A549 treated with GW870086 at 1 μM for 4 hours (cell line): ENCODE measurements around the gene KRT38. TPM values are rescaled to one million over a fixed set of nuclear protein-coding genes. Genes with fewer than 3 reads are reported as not detected.

Experiments used
- total RNA-seq: library from RNA; stranded (reverse); fragments of 200-300 nt; extraction: Qiagen RNA extraction; gene quantifications from 5 replicates; pipeline ENCODE4 v1.2.3, GENCODE V29; 2022; ENCODE audit warnings: low read depth

KRT38 gene
- total RNA-seq, result not detected in 5 replicates

GRCh38 chr17:41440531-41441033 is at the start of gene KRT38:
KRT38 (minus strand) TSS chr17:41440983; CDS start chr17:41440921, 62 bp downstream.

GRCh38 chr17:41489531-41489930 is 48.7 kb upstream of the KRT38 start, which contains the start of gene KRT36:
KRT36 (minus strand) TSS chr17:41489910; CDS start chr17:41489864, 46 bp downstream.

GRCh38 chr17:41481036-41481435 is 40.3 kb upstream of the KRT38 start, which contains the start of gene KRT35:
KRT35 (minus strand) TSS chr17:41481151; CDS start chr17:41481097, 54 bp downstream.

GRCh38 chr17:41466988-41467387 is 26.2 kb upstream of the KRT38 start, which contains the start of gene KRT32:
KRT32 (minus strand) TSS chr17:41467386; CDS start chr17:41467325, 61 bp downstream.

GRCh38 chr17:41424111-41424635 is 16.6 kb downstream of the KRT38 start, which contains the start of gene KRT37:
KRT37 (minus strand) TSS chr17:41424585; CDS start chr17:41424523, 62 bp downstream.

GRCh38 chr17:41396996-41397660 is 43.7 kb downstream of the KRT38 start, which contains the start of gene KRT31:
KRT31 (minus strand) TSS chr17:41397608; CDS start chr17:41397539, 69 bp downstream.

Other genes with a start within 250 kb of the KRT38 start
- gene KRTAP9-2, start 214.3 kb downstream of the KRT38 start, total RNA-seq, result not detected in 5 replicates
- gene KRTAP9-3, start 208.5 kb downstream of the KRT38 start, total RNA-seq, result not detected in 5 replicates
- not detected in 5 replicates for gene KRTAP9-8, start 203.0 kb downstream of the KRT38 start, total RNA-seq
- not detected in 5 replicates for gene KRTAP9-4, start 191.3 kb downstream of the KRT38 start, total RNA-seq
- not detected in 5 replicates for gene KRTAP9-9, start 185.6 kb downstream of the KRT38 start, total RNA-seq
- not detected in 5 replicates for gene KRTAP9-6, start 175.6 kb downstream of the KRT38 start, total RNA-seq
- not detected in 5 replicates for gene KRTAP9-7, start 165.3 kb downstream of the KRT38 start, total RNA-seq
- gene KRTAP29-1, start 138.1 kb downstream of the KRT38 start, total RNA-seq, result not detected in 5 replicates
- not detected in 5 replicates for gene KRTAP16-1, start 131.7 kb downstream of the KRT38 start, total RNA-seq
- gene KRTAP17-1, start 125.3 kb downstream of the KRT38 start, total RNA-seq, result not detected in 5 replicates
- gene KRT33A, start 90.2 kb downstream of the KRT38 start, total RNA-seq, result not detected in 5 replicates
- not detected in 5 replicates for gene KRT33B, start 71.2 kb downstream of the KRT38 start, total RNA-seq
- gene KRT34, start 58.7 kb downstream of the KRT38 start, total RNA-seq, result 0.37 to 0.73 TPM (median 0.45 TPM) in 5 replicates
- 0.08 TPM in 1 of 5 replicates, not detected in the others for gene KRT31, start 43.4 kb downstream of the KRT38 start, total RNA-seq
- gene KRT37, start 16.4 kb downstream of the KRT38 start, total RNA-seq, result not detected in 5 replicates
- gene KRT32, start 26.4 kb upstream of the KRT38 start, total RNA-seq, result 0.13 TPM in 1 of 5 replicates, not detected in the others
- gene KRT35, start 40.2 kb upstream of the KRT38 start, total RNA-seq, result not detected in 5 replicates
- 0.07 TPM in 1 of 5 replicates, not detected in the others for gene KRT36, start 48.9 kb upstream of the KRT38 start, total RNA-seq
- gene KRT13, start 64.6 kb upstream of the KRT38 start, total RNA-seq, result 0.24 to 0.87 TPM (median 0.39 TPM) in 5 replicates
- gene KRT15, start 77.9 kb upstream of the KRT38 start, total RNA-seq, result 2.7 to 4.0 TPM (median 3.2 TPM) in 5 replicates
- 42.9 to 67.6 TPM (median 53.1 TPM) in 5 replicates for gene KRT19, start 87.3 kb upstream of the KRT38 start, total RNA-seq
- not detected in 5 replicates for gene KRT9, start 131.1 kb upstream of the KRT38 start, total RNA-seq
- gene KRT14, start 145.9 kb upstream of the KRT38 start, total RNA-seq, result 0.07 to 0.13 TPM in 2 of 5 replicates, not detected in the others
- 0.64 to 1.8 TPM (median 1.3 TPM) in 5 replicates for gene KRT16, start 171.8 kb upstream of the KRT38 start, total RNA-seq
- gene KRT17, start 183.6 kb upstream of the KRT38 start, total RNA-seq, result 0.63 to 1.9 TPM (median 1.3 TPM) in 5 replicates
- 1,141 to 1,532 TPM (median 1,312 TPM) in 5 replicates for gene EIF1, start 247.9 kb upstream of the KRT38 start, total RNA-seq